Measurements from ENCODE around the gene COQ4.
"Not testable (repeated sequence)": the region's sequence is repeated elsewhere in the genome, so short reads cannot be mapped to it uniquely, and the experiment has no call there.

Gene COQ4

GRCh38 chr9:128322404-128323211, at the start of gene COQ4, which contains the start of gene TRUB2:
COQ4 (plus strand) TSS chr9:128322839; CDS start chr9:128322859, 20 bp downstream.
TRUB2 (minus strand) TSS chr9:128322447; CDS start chr9:128322408, 39 bp downstream.
- DNase-seq, result peak; percentile 89

- DNase-seq, result no peak
Measured at GRCh38 chr9:128274245-128274644, 48.4 kb upstream of the COQ4 start.

- no peak for DNase-seq
Measured at GRCh38 chr9:128275198-128276007, 47.2 kb upstream of the COQ4 start, which contains the start of gene GOLGA2. GOLGA2 (minus strand) TSS chr9:128276007; CDS start chr9:128275976, 31 bp downstream.

DNA sequence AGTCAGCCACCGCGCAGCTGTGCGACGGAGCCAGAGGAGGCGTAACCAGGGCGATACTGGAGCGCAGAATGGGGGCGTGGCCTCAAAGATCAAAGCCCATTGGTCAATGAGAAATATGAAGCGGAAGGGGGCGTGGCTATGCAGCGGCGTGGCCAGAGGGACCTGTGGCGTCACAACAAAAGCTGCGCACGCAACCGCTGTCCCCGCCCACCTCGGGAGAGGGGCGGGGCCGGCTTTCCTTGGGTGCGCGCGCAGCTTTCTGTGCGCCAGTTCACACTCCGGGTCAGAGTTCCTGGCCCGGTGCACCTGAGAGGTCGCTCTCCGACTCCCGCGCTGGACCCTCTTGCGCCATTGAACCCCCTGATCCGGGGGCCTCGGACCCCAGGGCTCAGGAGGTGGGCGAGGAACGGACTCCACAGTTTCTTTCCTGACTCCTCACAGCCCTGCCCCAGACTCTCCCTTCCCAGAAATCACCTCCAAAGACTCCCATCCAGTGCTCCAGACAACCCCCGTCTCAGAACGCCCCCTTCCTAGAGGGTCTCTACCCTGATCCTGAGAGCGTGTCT, 46.5 kb upstream of the COQ4 start, which contains the start of gene SWI5:
Gene SWI5, plus strand, starts transcription at position 269 of the 566 bp plus-strand sequence.
- peak; percentile 100 for DNase-seq

DNA sequence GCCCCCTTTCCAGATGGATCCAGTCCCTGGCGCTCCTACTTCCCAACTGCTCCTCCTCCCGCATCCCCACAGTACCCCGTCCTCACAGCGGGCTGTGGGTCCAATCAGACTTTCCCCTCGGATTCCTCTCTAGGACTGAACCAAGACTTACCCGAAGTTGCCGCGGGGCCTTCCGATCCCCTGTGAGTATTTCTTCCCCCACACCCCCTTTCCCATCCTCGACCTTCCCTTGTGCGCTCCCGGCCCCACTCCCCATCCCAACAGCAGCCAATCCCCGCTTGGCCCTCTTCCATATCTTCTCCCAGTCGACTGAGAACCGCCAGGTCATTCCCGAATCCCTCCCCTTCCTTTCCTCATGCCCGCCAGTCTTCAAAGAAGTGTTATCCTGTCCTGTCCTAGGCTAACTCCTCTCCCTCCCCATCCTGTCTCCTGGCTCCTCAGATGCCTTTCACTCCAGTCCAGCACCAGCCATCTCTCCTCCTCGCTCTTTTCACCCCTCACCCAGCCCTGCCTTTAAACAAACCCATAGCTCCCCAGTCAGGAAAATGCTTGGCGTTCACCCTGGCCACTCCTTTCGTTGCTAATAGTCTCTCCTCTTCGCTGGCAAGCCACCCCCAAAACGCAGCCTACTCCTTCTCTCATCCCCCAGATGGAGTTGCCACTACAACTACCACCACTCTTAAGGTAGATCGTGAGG, 45.9 kb upstream of the COQ4 start:
- peak; percentile 10 for DNase-seq

GRCh38 chr9:128279088-128280073, 43.3 kb upstream of the COQ4 start:
- DNase-seq, result not testable (repeated sequence)

- no peak for DNase-seq
Measured at GRCh38 chr9:128280084-128280622, 42.5 kb upstream of the COQ4 start.

DNA sequence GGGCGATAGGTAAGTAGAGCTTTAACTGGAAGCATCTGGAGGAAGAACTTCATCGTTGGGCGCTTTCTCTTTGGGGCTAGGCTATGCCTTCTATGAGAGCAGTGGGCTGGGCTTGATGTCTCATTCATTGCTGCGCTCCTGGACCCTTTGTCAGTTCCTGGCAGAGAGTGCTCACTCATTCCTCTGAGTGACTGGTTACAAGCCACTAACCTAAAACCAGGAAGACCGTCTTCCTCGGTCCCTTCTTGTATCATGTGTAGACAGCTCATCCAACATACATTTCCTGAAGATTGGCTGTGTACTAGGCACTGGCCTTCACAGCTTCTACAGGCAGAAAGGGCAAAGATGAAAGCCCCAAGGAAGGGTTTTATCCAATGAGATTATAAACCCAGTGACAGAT, 40.1 kb upstream of the COQ4 start:
- DNase-seq, result no peak

GRCh38 chr9:128285033-128285784, 37.4 kb upstream of the COQ4 start:
- DNase-seq, result no peak

DNA sequence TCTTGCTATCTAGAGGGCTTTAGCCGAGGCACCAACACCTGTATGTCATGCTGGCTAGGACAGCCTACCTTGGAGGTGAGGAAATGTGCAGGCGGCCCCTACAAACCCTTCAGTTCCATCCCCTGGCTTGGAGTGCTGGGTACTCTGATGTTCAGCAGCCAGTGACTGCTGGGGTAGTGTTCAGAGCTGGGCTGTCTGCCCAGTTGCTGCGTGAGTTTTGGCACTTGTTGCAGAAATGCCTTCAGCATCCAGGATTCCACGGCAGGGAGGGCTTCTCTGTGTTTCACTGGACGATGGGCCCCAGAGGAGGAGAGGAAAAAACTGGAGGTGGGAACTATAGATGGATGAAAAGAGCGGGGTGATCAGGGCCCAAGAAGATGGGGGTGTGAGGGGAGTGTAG, 36.2 kb upstream of the COQ4 start:
- DNase-seq, result no peak

GRCh38 chr9:128288273-128289004, 34.2 kb upstream of the COQ4 start:
- no peak for DNase-seq

- no peak for DNase-seq
Measured at GRCh38 chr9:128292009-128292408, 30.6 kb upstream of the COQ4 start.

DNA sequence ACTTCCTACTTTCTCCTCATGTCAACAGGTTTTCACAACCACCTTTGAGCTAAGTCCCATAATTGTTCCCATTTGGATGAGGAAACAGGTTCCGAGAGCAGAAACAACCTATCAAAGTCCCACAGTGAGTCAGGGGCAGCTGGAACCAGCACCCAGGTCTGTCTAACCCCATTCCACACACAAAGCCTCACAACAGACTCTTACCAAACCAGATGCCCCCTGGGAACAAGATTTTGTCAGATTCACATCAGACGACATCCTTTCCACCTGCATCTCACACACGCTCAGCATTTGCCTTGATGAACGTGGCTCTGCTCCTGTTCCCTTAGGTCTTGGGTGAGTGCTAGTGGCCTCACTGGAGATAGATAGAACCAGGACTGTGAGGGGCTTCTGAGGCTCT, 29.5 kb upstream of the COQ4 start:
- DNase-seq, result no peak

DNA sequence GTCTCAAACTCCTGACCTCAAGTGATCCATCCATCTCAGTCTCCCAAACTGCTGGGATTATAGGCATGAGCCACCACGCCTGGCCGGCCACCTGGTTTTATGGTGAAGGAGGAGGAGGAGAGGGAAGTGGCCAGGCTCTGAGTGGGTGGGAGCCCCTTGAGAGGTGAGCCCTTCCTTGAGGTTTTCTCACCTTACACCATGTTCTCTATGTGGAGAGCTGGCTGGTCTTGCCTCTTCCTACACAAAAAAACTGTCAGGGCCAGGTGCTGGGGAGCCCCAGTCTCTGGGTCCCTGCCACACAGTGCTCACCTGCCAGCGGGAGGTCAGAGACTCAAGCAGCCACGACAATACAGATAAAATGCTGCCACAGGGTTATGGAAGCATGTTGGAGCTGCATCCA, 28.5 kb upstream of the COQ4 start:
- DNase-seq, result no peak

- DNase-seq, result no peak
Measured at GRCh38 chr9:128296340-128297220, 26.1 kb upstream of the COQ4 start.

DNA sequence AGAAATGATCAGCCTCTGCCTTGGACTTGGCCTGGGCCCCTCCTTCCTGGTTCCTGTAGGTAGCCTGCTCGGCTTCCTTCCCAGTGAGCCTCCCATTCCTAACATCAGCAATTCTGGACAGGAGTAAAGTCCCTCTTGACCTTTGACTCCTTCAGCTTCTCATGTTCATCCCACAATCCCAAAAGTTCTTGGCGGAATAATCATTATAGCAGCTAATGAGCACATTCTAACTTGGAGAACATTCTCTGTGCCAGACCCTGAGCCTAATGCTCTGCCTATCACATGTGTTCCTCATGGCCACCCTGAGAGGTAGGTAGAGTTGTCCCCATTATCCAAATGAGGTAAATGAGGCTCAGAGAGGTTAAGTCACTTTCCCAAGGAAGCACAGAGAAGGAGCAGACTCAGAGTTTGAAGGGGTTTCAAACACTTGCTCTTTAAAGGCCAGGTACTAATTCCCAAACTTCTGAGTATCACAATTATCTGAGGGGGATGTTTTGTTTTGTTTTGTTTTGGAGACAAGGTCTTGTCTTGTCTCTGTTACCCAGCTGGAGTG, 25.3 kb upstream of the COQ4 start:
- DNase-seq, result no peak

GRCh38 chr9:128298535-128299482, 23.8 kb upstream of the COQ4 start:
- DNase-seq, result no peak

Data from stimulated activated CD4-positive, alpha-beta T cell treated with anti-CD3 and anti-CD28 coated beads, Interleukin-12 subunit alpha, Interleukin-12 subunit beta, amount 100 ng/mL, for 4 hours (primary cell).